Psoas muscle (tissue), 8 donors: ENCODE results near the gene HECW1. TPM values are rescaled to one million over a fixed set of nuclear protein-coding genes. Genes with fewer than 3 reads are reported as not detected.

Experiments
- ATAC-seq, 4 donors: fragments of 200-7000 bp; cut with Tn5 transposase; one replicate each; pipeline ENCODE4 v1.9.1; 2020; ENCODE audit warnings: moderate library complexity in 3 of 4, mild to moderate bottlenecking in 2 of 4
- DNase-seq, 2 donors: peaks; one replicate each; pipeline ENCODE4 v3.0.0-alpha.2; 2020
- H3K27ac ChIP-seq: fragments of 200-600 bp; one replicate; pipeline ENCODE4 v1.8.0; 2022
- H3K27me3 ChIP-seq, 3 donors: fragments of 200-600 bp in 1 of 3; one replicate each; pipeline versions ENCODE4 v1.6.1 to v1.8.0; 2013 to 2022; ENCODE audit warnings: low read length in 2 of 3, mild to moderate bottlenecking in 2 of 3, moderate library complexity in 1 of 3; ENCODE audit not compliant: insufficient read depth in 3 of 3
- H3K36me3 ChIP-seq, 2 donors: fragments of 200-600 bp in 1 of 2; one replicate each; pipeline versions ENCODE4 v1.6.1 to v1.8.0; 2013 to 2022; ENCODE audit warnings: low read depth in 1 of 2, mild to moderate bottlenecking in 1 of 2, moderate library complexity in 1 of 2; ENCODE audit not compliant: insufficient read depth in 1 of 2
- H3K4me1 ChIP-seq: fragments of 200-600 bp; one replicate; pipeline ENCODE4 v1.8.0; 2022
- H3K4me3 ChIP-seq: fragments of 200-600 bp; one replicate; pipeline ENCODE4 v1.8.0; 2022; ENCODE audit warnings: mild to moderate bottlenecking
- H3K9me3 ChIP-seq: fragments of 200-600 bp; one replicate; pipeline ENCODE4 v1.8.0; 2022
- CTCF ChIP-seq: fragments of 200-600 bp; IDR thresholded peaks from one replicate; pipeline ENCODE4 v1.8.0; 2022; ENCODE audit warnings: antibody characterized with exemption
- WGBS, 3 donors: extraction: QIAGEN DNeasy Blood & Tissue Kit; methylation state at CpG; one replicate each; pipeline versions ENCODE4 v1.1.6 to v1.1.7; 2013; 5-methylcytosine and 5-hydroxymethylcytosine counted together
- intact Hi-C, 2 donors: fragments of 100-400 bp; cut with DNase I; formaldehyde crosslinking; loops; one replicate each; pipeline versions ENCODE4 v1.11.0 to v1.14.2; 2022
- polyA plus RNA-seq, 3 donors: library from polyadenylated mRNA; stranded (reverse); fragments of 200-250 nt; gene quantifications; one replicate each; pipeline ENCODE4 v1.2.3, GENCODE V29; 2013
- total RNA-seq, 4 donors: library from RNA; stranded (reverse); fragmentation: NEBNext Ultra II Directional in 2 of 4; extraction: Animal tissue kit (Norgen Biotek cat#: 25700) in 2 of 4; gene quantifications; one replicate each; pipeline versions ENCODE4 v1.2.1 to v1.2.4, GENCODE V29; 2021 to 2023
- donor health status: healthy with polysubstance abuse.
- donor health status: DM: no; HTN: no; CAD: no; lungs with moderate emphysema.
- donor health status: Bipolar disorder and iron deficiency.
- donor health status: healthy.
- donor health status: DM: yes; HTN: yes; CAD: no.
- donor health status: DM: no; HTN: no; CAD: no.
- donor health status: DM: no; HTN: no; CAD: no.
- donor health status: DM: yes; HTN: yes; CAD: no.

HECW1 gene
- total and polyA plus RNA-seq, 7 donors: 0.07 to 2.8 (median 1.0) TPM

- ATAC-seq (no peak), DNase-seq (no peak)
- Histone ChIP-seq H3K4me1 (no peaks in the 10 kb centered on the region), H3K9me3 (no peaks in the 10 kb centered on the region), H3K4me3 (no peak overlapping the region), H3K36me3 (no peaks in the 10 kb centered on the region), H3K27ac (no peak overlapping the region), H3K27me3 (peaks cover 0 to 7% (median 2%) of the 10 kb centered on the region in 3 donors)
- WGBS, 3 donors: 61 to 65% (median 63%) methylated on average over 5 of the region's 5 CpGs
- TF ChIP-seq CTCF: no peak
- intact Hi-C loops: no loop called here
These were observed 83.9 kb downstream of the HECW1 start for GRCh38 chr7:43196379-43196778.

GRCh38 chr7:43198016-43198415, 85.6 kb downstream of the HECW1 start:
- intact Hi-C loops: no loop called here
- Histone ChIP-seq H3K4me1 (no peaks in the 10 kb centered on the region), H3K27ac (no peak overlapping the region), H3K36me3 (no peaks in the 10 kb centered on the region), H3K9me3 (no peaks in the 10 kb centered on the region), H3K4me3 (no peak overlapping the region), H3K27me3 (peaks cover 0 to 7% (median 2%) of the 10 kb centered on the region in 3 donors)
- DNase-seq: no peak
- no peak for ATAC-seq
- 94 to 98% (median 96%) methylated on average over 6 of the region's 6 CpGs for WGBS, 3 donors
- no peak for TF ChIP-seq CTCF

- no peak for ATAC-seq
These were observed 86.2 kb downstream of the HECW1 start for GRCh38 chr7:43198599-43199090.

GRCh38 chr7:43199371-43200160, 87.1 kb downstream of the HECW1 start:
- TF ChIP-seq CTCF: no peak
- Histone ChIP-seq H3K27me3 (peaks cover 0 to 7% (median 2%) of the 10 kb centered on the region in 3 donors), H3K4me3 (no peak overlapping the region), H3K4me1 (no peaks in the 10 kb centered on the region), H3K9me3 (no peaks in the 10 kb centered on the region), H3K27ac (no peak overlapping the region), H3K36me3 (no peaks in the 10 kb centered on the region)
- ATAC-seq: no peak
- intact Hi-C loops: no loop called here
- DNase-seq: no peak
- WGBS, 3 donors: 52 to 60% (median 57%) methylated on average over 8 of the region's 8 CpGs

More at GRCh38 chr7:43198599-43199090, 86.2 kb downstream of the HECW1 start:
- intact Hi-C loops: no loop called here
- peaks cover 0 to 7% (median 2%) of the 10 kb centered on the region in 3 donors for H3K27me3 ChIP-seq
- no peak overlapping the region for H3K27ac ChIP-seq
- H3K4me1 ChIP-seq: no peaks in the 10 kb centered on the region
- 62 to 69% (median 68%) methylated on average over 7 of the region's 7 CpGs for WGBS, 3 donors
- H3K9me3 ChIP-seq: no peaks in the 10 kb centered on the region
- no peak overlapping the region for H3K4me3 ChIP-seq
- DNase-seq: no peak
- no peaks in the 10 kb centered on the region for H3K36me3 ChIP-seq
- no peak for TF ChIP-seq CTCF
